Stimulated activated effector memory CD8-positive, alpha-beta T cell treated with anti-CD3 and anti-CD28 coated beads, Interleukin-12 subunit alpha, Interleukin-12 subunit beta, amount 100 ng/mL, for 72 hours (primary cell): Measurements from ENCODE around the gene WNT11.
A peak's percentile ranks its signal among the peaks of the same experiment; 100 is the strongest.

Experiments used
- ATAC-seq: fragments of 150-1000 bp; cut with Tn5 transposase; 2 replicates; pipeline ENCODE4 v1.10.0; 2021
- DNase-seq, 2 donors: peaks; one replicate each; pipeline ENCODE4 v3.0.0; 2021 to 2022; ENCODE audit warnings: low spot score in 2 of 2
- H3K27ac Mint-ChIP-seq: one replicate; pipeline ENCODE4 v1.8.0; 2022; ENCODE audit warnings: mild to moderate bottlenecking, mixed read lengths
- H3K36me3 Mint-ChIP-seq: one replicate; pipeline ENCODE4 v1.8.0; 2022; ENCODE audit warnings: mild to moderate bottlenecking, mixed read lengths
- H3K4me1 Mint-ChIP-seq: one replicate; pipeline ENCODE4 v1.8.0; 2022; ENCODE audit warnings: mixed read lengths
- H3K4me3 Mint-ChIP-seq: one replicate; pipeline ENCODE4 v1.8.0; 2022; ENCODE audit warnings: mild to moderate bottlenecking, mixed read lengths
- H3K9me3 Mint-ChIP-seq: one replicate; pipeline ENCODE4 v1.8.0; 2022; ENCODE audit warnings: mixed read lengths

The WNT11 gene

GRCh38 chr11:76206327-76207081, at the start of gene WNT11:
WNT11 (minus strand) TSS chr11:76206502; CDS start chr11:76206407, 95 bp downstream.
- DNase-seq (peak; percentile 11 to 62), ATAC-seq (peak; percentile 6)
- peak within 1 kb of the TSS; percentile 77 for H3K4me3 Mint-ChIP-seq
- no peaks in the 10 kb centered on the region for H3K36me3 Mint-ChIP-seq
- no peak within 1 kb of the TSS for H3K27ac Mint-ChIP-seq
- H3K4me1 Mint-ChIP-seq: peaks cover 20% of the 10 kb centered on the region
- H3K9me3 Mint-ChIP-seq: no peaks in the 10 kb centered on the region

DNA sequence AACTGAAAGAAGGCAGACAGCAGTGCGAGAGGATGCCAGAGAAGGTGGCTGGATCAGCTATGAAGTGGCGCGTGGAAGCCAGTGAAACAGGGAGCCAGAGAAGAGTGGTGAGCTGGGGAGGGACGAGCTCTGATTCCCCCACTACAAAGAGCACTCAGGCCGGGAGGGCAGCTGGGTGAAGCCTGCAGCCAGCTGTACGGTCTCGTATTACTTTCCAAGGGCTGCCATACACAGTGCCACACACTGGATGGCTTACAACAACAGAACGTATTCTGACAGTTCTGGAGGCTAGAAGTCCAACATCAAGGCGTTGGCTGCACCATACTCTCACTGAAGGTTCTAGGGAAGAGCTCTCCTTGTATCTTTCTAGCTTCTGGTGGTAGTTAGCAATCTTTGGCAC, 47.1 kb upstream of the WNT11 start:
- H3K4me3 Mint-ChIP-seq: no peak overlapping the region
- H3K36me3 Mint-ChIP-seq: no peaks in the 10 kb centered on the region
- H3K9me3 Mint-ChIP-seq: no peaks in the 10 kb centered on the region
- ATAC-seq (no peak), DNase-seq (no peak)
- no peak overlapping the region for H3K27ac Mint-ChIP-seq
- H3K4me1 Mint-ChIP-seq: no peaks in the 10 kb centered on the region

DNA sequence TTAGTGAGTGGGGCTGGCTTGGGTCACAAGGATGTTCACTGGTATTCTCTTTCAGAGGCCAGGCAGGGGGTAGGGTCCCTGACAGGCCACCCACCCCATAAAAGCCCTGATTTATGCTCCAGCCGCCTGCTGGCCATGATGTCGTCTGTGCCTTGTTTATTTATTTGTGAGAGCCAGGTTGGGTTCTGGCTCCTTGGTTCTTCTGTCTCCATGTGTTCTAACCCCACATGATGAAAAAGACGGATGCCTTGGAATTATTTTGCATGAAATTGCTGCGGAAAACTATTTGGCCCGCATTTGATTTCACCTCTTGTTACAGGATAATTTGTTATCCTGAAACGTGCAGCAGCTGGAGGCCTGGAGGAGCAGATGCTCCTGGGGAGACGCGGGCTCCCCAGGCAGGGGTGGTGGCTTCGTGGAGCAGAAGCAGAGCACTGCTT, 46.3 kb upstream of the WNT11 start:
- Mint-ChIP-seq H3K36me3 (no peaks in the 10 kb centered on the region), H3K4me3 (no peak overlapping the region)

DNA sequence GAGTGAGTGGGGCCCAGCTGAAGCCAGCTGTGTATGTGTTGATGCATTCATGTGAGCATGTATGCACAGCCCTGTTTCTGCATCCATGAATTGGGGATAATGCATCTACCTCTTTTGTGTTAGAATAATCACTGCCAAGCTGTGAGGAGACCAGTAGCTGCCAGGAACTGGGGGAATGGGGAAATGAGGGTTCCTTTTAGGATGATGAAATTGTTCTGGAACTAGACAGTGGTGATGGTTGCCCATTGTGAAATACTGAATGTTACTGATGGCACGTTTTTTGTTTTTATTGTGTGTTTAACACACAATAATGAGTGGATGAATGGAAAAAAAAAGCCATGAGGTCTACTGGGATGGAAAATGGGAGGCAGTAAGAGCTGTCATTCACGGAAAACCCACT, 45.3 kb upstream of the WNT11 start:
- ATAC-seq: no peak
- H3K27ac Mint-ChIP-seq: no peak overlapping the region
- no peaks in the 10 kb centered on the region for H3K9me3 Mint-ChIP-seq
- no peaks in the 10 kb centered on the region for H3K4me1 Mint-ChIP-seq
- no peak for DNase-seq
- H3K36me3 Mint-ChIP-seq: no peaks in the 10 kb centered on the region
- H3K4me3 Mint-ChIP-seq: no peak overlapping the region

More for the DNA sequence above, 46.3 kb upstream of the WNT11 start:
- DNase-seq (no peak), ATAC-seq (no peak)
- no peaks in the 10 kb centered on the region for H3K4me1 Mint-ChIP-seq
- no peaks in the 10 kb centered on the region for H3K9me3 Mint-ChIP-seq
- H3K27ac Mint-ChIP-seq: no peak overlapping the region

DNA sequence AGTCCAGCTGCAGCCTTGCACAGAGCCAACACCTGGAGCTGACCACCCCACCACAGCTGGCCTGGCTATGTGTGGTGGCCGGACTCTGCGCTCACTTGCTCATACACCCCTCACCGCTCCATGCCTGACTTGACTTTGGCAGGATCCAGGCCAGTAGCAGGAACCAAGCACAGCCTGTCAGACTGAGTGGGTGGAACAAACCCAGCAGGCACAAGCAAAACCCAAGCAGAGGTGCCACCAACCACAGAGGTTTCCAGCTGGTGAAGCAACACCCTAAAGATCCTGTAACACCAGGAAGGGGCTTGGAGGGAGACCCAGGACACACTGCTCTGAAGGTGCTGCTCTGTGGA, 44.9 kb upstream of the WNT11 start:
- ATAC-seq (no peak), DNase-seq (no peak)
- H3K9me3 Mint-ChIP-seq: no peaks in the 10 kb centered on the region
- H3K36me3 Mint-ChIP-seq: no peaks in the 10 kb centered on the region
- no peak overlapping the region for H3K4me3 Mint-ChIP-seq
- H3K27ac Mint-ChIP-seq: no peak overlapping the region
- H3K4me1 Mint-ChIP-seq: no peaks in the 10 kb centered on the region

GRCh38 chr11:76250520-76251225, 44.4 kb upstream of the WNT11 start:
- DNase-seq (no peak), ATAC-seq (no peak)
- Mint-ChIP-seq H3K4me1 (no peaks in the 10 kb centered on the region), H3K4me3 (no peak overlapping the region), H3K36me3 (no peaks in the 10 kb centered on the region), H3K9me3 (no peaks in the 10 kb centered on the region), H3K27ac (no peak overlapping the region)

GRCh38 chr11:76249195-76249741, 43.0 kb upstream of the WNT11 start:
- Mint-ChIP-seq H3K4me1 (no peaks in the 10 kb centered on the region), H3K27ac (no peak overlapping the region), H3K9me3 (no peaks in the 10 kb centered on the region), H3K4me3 (no peak overlapping the region), H3K36me3 (no peaks in the 10 kb centered on the region)
- no peak for DNase-seq
- no peak for ATAC-seq

GRCh38 chr11:76248210-76248609, 41.9 kb upstream of the WNT11 start:
- ATAC-seq (peak; percentile 27), DNase-seq (no peak)
- Mint-ChIP-seq H3K9me3 (no peaks in the 10 kb centered on the region), H3K27ac (no peak overlapping the region), H3K4me1 (no peaks in the 10 kb centered on the region), H3K36me3 (no peaks in the 10 kb centered on the region), H3K4me3 (no peak overlapping the region)

DNA sequence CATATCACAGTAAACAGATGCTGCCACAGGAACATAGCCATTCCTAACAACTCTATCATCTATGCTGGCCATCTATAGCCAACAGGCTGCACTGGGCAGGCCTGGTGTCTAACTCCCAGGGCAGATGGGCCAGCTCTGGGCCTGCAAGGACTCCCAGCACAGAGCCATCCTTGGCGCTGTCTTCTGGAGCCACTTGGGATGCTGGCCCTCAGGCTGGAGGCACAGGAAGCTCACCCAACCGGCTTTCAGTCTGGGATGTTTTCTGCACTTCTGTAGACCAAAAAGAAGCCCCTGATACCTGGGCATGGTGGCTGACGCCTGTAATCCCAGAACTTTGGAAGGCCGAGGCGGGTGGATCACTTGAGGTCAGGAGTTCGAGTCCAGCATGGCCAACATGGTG, 40.8 kb upstream of the WNT11 start:
- no peak overlapping the region for H3K4me3 Mint-ChIP-seq
- H3K9me3 Mint-ChIP-seq: no peaks in the 10 kb centered on the region
- ATAC-seq: no peak
- no peak overlapping the region for H3K27ac Mint-ChIP-seq
- no peaks in the 10 kb centered on the region for H3K36me3 Mint-ChIP-seq
- no peak for DNase-seq
- H3K4me1 Mint-ChIP-seq: no peaks in the 10 kb centered on the region

DNA sequence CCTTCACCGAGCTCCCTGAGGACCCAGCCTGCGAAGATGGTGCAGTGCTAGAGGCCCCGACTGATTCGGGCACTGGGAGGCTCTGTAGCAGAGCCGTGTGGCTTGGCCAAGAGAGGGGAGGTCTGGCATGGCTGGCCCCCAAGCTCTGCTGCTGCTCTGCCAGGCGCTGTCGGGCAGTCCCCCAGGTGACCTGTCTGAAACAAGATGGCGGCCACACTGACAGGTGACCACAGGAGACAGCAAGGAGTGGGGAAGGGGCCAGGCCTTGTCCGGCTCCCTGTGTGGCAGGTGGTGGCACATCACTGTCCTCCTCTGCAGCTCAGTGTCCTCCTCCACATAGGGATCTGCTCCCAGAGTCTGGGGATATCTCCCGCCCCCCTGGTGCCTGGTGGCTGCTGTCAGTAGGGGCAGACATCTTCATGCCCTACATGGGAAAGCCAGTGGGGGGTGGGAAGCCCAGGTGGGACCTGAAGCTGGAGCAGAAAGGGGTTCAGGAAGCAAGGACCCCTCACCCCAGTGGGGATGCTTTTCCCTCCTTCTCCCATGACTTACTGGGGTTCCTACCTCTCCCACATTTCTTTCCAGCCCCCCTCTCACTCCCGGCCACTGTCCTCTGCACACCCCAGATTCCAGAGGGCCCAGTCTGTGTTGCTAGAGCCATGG, 40.1 kb upstream of the WNT11 start:
- Mint-ChIP-seq H3K4me3 (no peak overlapping the region), H3K27ac (no peak overlapping the region), H3K9me3 (no peaks in the 10 kb centered on the region), H3K4me1 (no peaks in the 10 kb centered on the region), H3K36me3 (no peaks in the 10 kb centered on the region)
- ATAC-seq: no peak
- no peak for DNase-seq

DNA sequence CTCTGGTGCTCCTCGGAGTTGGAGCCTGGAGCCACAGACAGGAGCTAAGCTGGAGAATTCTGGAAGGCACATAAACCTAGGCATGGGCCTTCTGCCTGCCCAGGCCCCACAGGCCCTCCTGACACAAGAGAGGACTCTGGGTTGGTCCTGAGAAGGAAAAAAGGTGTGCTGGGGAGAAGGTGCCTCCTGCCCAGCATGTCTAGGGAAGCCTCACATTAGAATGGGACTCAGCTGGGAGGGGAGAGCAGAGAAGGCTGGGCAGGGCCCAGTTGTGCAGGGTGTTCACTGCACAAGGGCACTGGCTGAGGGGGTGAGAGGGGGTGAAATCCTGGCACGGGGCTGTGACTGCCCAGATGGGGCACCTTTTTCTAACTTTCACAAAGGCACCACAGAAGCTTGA, 39.4 kb upstream of the WNT11 start:
- Mint-ChIP-seq H3K4me3 (no peak overlapping the region), H3K9me3 (no peaks in the 10 kb centered on the region), H3K4me1 (no peaks in the 10 kb centered on the region), H3K36me3 (no peaks in the 10 kb centered on the region), H3K27ac (peak overlapping the region; percentile 65)
- ATAC-seq (no peak), DNase-seq (no peak)

DNA sequence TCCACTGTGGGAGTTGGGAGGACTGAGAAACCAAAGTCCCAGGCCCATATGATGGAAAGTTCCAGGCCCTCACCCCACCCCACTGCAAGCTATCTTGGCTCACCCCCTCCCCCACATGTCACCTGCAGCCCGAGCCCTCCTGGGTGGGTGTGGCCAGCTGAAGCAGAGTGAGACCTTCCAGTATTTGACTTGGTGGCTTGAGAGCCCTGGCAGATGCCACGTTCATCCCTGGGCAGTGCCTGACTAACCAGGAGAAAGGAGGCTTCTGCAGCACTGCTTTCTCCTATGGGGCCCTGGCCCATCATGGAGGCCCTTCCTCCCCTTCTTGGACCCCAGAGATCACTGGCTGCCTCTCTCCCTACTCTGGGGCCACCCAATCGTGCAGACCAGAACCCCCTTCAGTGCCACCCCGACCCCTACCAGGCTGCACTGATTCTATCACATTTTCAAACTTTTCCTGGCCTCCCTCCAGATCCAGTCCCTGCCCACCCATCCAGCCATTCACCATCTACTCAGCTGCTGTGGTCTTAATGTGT, 38.1 kb upstream of the WNT11 start:
- no peak for DNase-seq
- no peak overlapping the region for H3K27ac Mint-ChIP-seq
- no peak overlapping the region for H3K4me3 Mint-ChIP-seq
- ATAC-seq: no peak
- no peaks in the 10 kb centered on the region for H3K36me3 Mint-ChIP-seq
- H3K4me1 Mint-ChIP-seq: no peaks in the 10 kb centered on the region
- H3K9me3 Mint-ChIP-seq: no peaks in the 10 kb centered on the region

GRCh38 chr11:76243957-76244285, 37.6 kb upstream of the WNT11 start:
- no peak for DNase-seq
- H3K36me3 Mint-ChIP-seq: no peaks in the 10 kb centered on the region
- H3K4me3 Mint-ChIP-seq: no peak overlapping the region
- H3K4me1 Mint-ChIP-seq: no peaks in the 10 kb centered on the region
- no peak overlapping the region for H3K27ac Mint-ChIP-seq
- no peaks in the 10 kb centered on the region for H3K9me3 Mint-ChIP-seq
- no peak for ATAC-seq

DNA sequence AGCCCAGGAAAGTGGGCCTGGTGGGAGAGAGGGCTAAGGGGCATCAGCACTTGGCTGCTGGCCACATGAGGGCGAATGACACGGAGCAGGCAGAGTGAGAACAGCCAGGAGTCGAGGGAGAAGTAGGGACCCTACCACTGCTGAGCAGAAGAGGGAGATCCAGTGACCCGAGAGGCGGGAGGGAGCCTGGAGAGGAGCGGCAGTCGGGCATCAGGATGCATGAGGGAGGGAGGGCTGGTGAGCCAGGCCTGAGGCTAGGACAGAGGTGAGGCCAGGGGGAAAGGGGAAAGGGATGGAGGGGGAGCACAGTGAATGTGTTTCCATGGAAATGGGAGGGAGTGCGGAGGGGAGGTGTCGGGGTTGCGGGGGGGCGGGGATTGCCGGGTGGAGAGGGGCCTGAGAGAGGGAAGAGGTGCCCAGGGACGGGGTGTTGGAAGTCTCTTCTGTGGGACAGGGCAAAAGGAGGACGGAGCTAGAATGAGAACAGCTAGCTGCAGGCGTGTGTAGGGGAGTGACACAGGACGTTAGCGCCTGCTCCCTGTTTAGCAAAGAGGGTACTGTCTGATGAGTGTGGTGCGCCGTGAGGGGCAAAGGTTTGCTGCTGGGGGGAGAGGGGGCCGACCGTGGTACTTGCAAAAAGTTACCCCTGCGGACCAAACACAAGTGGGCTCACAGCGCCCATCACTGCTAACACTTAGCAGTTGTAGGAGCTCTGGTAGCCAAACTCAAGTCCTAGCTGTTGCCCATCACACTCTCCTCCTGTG, 37.1 kb upstream of the WNT11 start:
- Mint-ChIP-seq H3K4me1 (no peaks in the 10 kb centered on the region), H3K4me3 (no peak overlapping the region), H3K27ac (no peak overlapping the region), H3K36me3 (no peaks in the 10 kb centered on the region), H3K9me3 (no peaks in the 10 kb centered on the region)
- DNase-seq (no peak), ATAC-seq (no peak)
